Measurements from ENCODE around the gene EEF1AKMT2.

- TF ChIP-seq CTCF (IDR thresholded peaks at IDR 0.05; ENCODE audit: insufficient read depth, low read length, poor library complexity, severe bottlenecking) (no peak), EZH2phosphoT487 (conservative IDR thresholded peaks at IDR 0.05; ENCODE audit: low read length) (no peak)
These were observed 49.7 kb downstream of the EEF1AKMT2 start for GRCh38 chr10:124741922-124742412.

All from SU-DHL-6 (cell line).